VCaP (cell line): ENCODE data around the gene GLYAT.

Source experiments
- H3K27ac ChIP-seq: fragments of 450-650 bp; 2 replicates; pipeline ENCODE4 v1.5.1; 2017
- CTCF ChIP-seq: fragments of 450-650 bp; conservative IDR thresholded peaks from 2 replicates; pipeline ENCODE4 v1.5.1; 2017; ENCODE audit warnings: mild to moderate bottlenecking, moderate library complexity

The GLYAT gene

GRCh38 chr11:58768137-58768536, 36.4 kb upstream of the GLYAT start:
- no peak overlapping the region for H3K27ac ChIP-seq
- TF ChIP-seq CTCF: no peak

GRCh38 chr11:58765078-58765477, 33.3 kb upstream of the GLYAT start:
- TF ChIP-seq CTCF: no peak
- H3K27ac ChIP-seq: no peak overlapping the region

GRCh38 chr11:58763120-58763490, 31.4 kb upstream of the GLYAT start:
- TF ChIP-seq CTCF: no peak
- peak overlapping the region; percentile 20 for H3K27ac ChIP-seq

- no peak for TF ChIP-seq CTCF
- H3K27ac ChIP-seq: peak overlapping the region; percentile 20
Observed at GRCh38 chr11:58762284-58763119, 30.8 kb upstream of the GLYAT start.

- no peak for TF ChIP-seq CTCF
- H3K27ac ChIP-seq: no peak overlapping the region
Observed at GRCh38 chr11:58757439-58757838, 25.7 kb upstream of the GLYAT start.

- TF ChIP-seq CTCF: no peak
Observed at GRCh38 chr11:58745705-58746364, 14.1 kb upstream of the GLYAT start.

GRCh38 chr11:58744988-58745704, 13.4 kb upstream of the GLYAT start:
- H3K27ac ChIP-seq: no peak overlapping the region
- no peak for TF ChIP-seq CTCF

More at GRCh38 chr11:58745705-58746364, 14.1 kb upstream of the GLYAT start:
- no peak overlapping the region for H3K27ac ChIP-seq
